H9 (cell line): ENCODE measurements around the gene ZNF354C. TPM values are rescaled to one million over a fixed set of nuclear protein-coding genes. Genes with fewer than 3 reads are reported as not detected.

Experiments used
- DNase-seq: peaks from one replicate; pipeline ENCODE4 v3.0.0-alpha.2; 2017
- H2AFZ ChIP-seq: one replicate; pipeline ENCODE4 v1.6.1; 2013; ENCODE audit warnings: mild to moderate bottlenecking, low read length, control low read depth, moderate library complexity
- H2AK5ac ChIP-seq: 2 replicates; pipeline ENCODE4 v1.6.1; 2013; ENCODE audit warnings: low read length, control low read depth, mixed read lengths; ENCODE audit not compliant: insufficient read length
- H2BK120ac ChIP-seq: one replicate; pipeline ENCODE4 v1.6.1; 2013; ENCODE audit warnings: low read depth, mild to moderate bottlenecking, low read length, control low read depth, inconsistent platforms; ENCODE audit not compliant: poor library complexity, severe bottlenecking
- H2BK12ac ChIP-seq: 2 replicates; pipeline ENCODE4 v1.6.1; 2013; ENCODE audit warnings: low read length, control low read depth, mixed read lengths, low read depth; ENCODE audit not compliant: insufficient read length
- H2BK15ac ChIP-seq: 2 replicates; pipeline ENCODE4 v1.6.1; 2013; ENCODE audit warnings: low read depth, low read length, control low read depth
- H2BK20ac ChIP-seq: one replicate; pipeline ENCODE4 v1.6.1; 2013; ENCODE audit warnings: low read depth, mild to moderate bottlenecking, low read length, control low read depth, inconsistent platforms; ENCODE audit not compliant: poor library complexity, severe bottlenecking
- H2BK5ac ChIP-seq: 2 replicates; pipeline ENCODE4 v1.6.1; 2013; ENCODE audit warnings: low read length, control low read depth, mixed read lengths; ENCODE audit not compliant: insufficient read length
- H3K14ac ChIP-seq: 2 replicates; pipeline ENCODE4 v1.6.1; 2013; ENCODE audit warnings: low read length, control low read depth; ENCODE audit not compliant: insufficient read depth
- H3K18ac ChIP-seq: 2 replicates; pipeline ENCODE4 v1.6.1; 2013; ENCODE audit warnings: low read depth, mild to moderate bottlenecking, mixed read lengths, low read length, control low read depth; ENCODE audit not compliant: insufficient read length
- H3K23ac ChIP-seq: 2 replicates; pipeline ENCODE4 v1.6.1; 2013; ENCODE audit warnings: low read length, control low read depth, mixed read lengths, low read depth; ENCODE audit not compliant: insufficient read length
- H3K23me2 ChIP-seq: 2 replicates; pipeline ENCODE4 v1.6.1; 2013; ENCODE audit warnings: low read depth, mild to moderate bottlenecking, mixed read lengths, low read length, control low read depth; ENCODE audit not compliant: insufficient read length, poor library complexity, severe bottlenecking
- H3K27ac ChIP-seq: 2 replicates; pipeline ENCODE4 v1.5.1; 2013; ENCODE audit warnings: low read length, control low read depth, mixed read lengths, low read depth; ENCODE audit not compliant: insufficient read length
- H3K27me3 ChIP-seq: 2 replicates; pipeline ENCODE4 v1.6.1; 2013; ENCODE audit warnings: low read length, control low read depth, inconsistent platforms; ENCODE audit not compliant: insufficient read depth
- H3K4ac ChIP-seq: 2 replicates; pipeline ENCODE4 v1.6.1; 2013; ENCODE audit warnings: low read depth, mild to moderate bottlenecking, control low read depth, inconsistent platforms, low read length, moderate library complexity
- H3K4me1 ChIP-seq: 2 replicates; pipeline ENCODE4 v1.6.1; 2013; ENCODE audit warnings: low read length, control low read depth, inconsistent platforms; ENCODE audit not compliant: insufficient read depth
- H3K4me2 ChIP-seq: 2 replicates; pipeline ENCODE4 v1.6.1; 2013; ENCODE audit warnings: low read length, control low read depth, mixed read lengths; ENCODE audit not compliant: insufficient read length, insufficient read depth
- H3K56ac ChIP-seq: 2 replicates; pipeline ENCODE4 v1.6.1; 2013; ENCODE audit warnings: low read depth, mild to moderate bottlenecking, mixed read lengths, low read length, control low read depth; ENCODE audit not compliant: insufficient read length
- H3K79me1 ChIP-seq: 2 replicates; pipeline ENCODE4 v1.6.1; 2013; ENCODE audit warnings: low read depth, mild to moderate bottlenecking, moderate library complexity, low read length, control low read depth, inconsistent platforms; ENCODE audit not compliant: insufficient read depth, poor library complexity, severe bottlenecking
- H3K79me2 ChIP-seq: 2 replicates; pipeline ENCODE4 v1.6.1; 2013; ENCODE audit warnings: low read length, control low read depth, inconsistent platforms; ENCODE audit not compliant: insufficient read depth
- H3K9ac ChIP-seq: 2 replicates; pipeline ENCODE4 v1.6.1; 2013; ENCODE audit warnings: low read length, control low read depth, mixed read lengths; ENCODE audit not compliant: insufficient read length; ENCODE audit errors: extremely low read depth
- H3K9me3 ChIP-seq: one replicate; pipeline ENCODE4 v1.6.1; 2013; ENCODE audit warnings: low read depth, low read length, inconsistent platforms; ENCODE audit not compliant: control insufficient read depth
- H3T11ph ChIP-seq: one replicate; pipeline ENCODE4 v1.6.1; 2013; ENCODE audit warnings: mild to moderate bottlenecking, low read length, control low read depth, inconsistent platforms
- H4K20me1 ChIP-seq: one replicate; pipeline ENCODE4 v1.6.1; 2013; ENCODE audit not compliant: control insufficient read depth, insufficient read length, insufficient read depth
- H4K5ac ChIP-seq: 2 replicates; pipeline ENCODE4 v1.6.1; 2013; ENCODE audit warnings: low read depth, mild to moderate bottlenecking, mixed read lengths, low read length, control low read depth; ENCODE audit not compliant: insufficient read length
- H4K8ac ChIP-seq: replicated peaks from 2 replicates; pipeline ENCODE4 v1.6.1; 2013; ENCODE audit warnings: low read length, control low read depth, mixed read lengths, low read depth; ENCODE audit not compliant: insufficient read length
- H4K91ac ChIP-seq: 2 replicates; pipeline ENCODE4 v1.6.1; 2013; ENCODE audit warnings: low read depth, mild to moderate bottlenecking, moderate library complexity, mixed read lengths, low read length, control low read depth; ENCODE audit not compliant: insufficient read length
- H3K27ac Mint-ChIP-seq, 3 experiments: 2 replicates in 2 of 3; 3 replicates in 1 of 3; pipeline ENCODE4 v1.8.0; 2020 to 2021; ENCODE audit warnings: mixed read lengths in 3 of 3, mild to moderate bottlenecking in 1 of 3, moderate library complexity in 1 of 3
- H3K27me3 Mint-ChIP-seq: 2 replicates; pipeline ENCODE4 v1.8.0; 2021; ENCODE audit warnings: low read depth, mild to moderate bottlenecking, moderate library complexity, mixed read lengths
- H3K36me3 Mint-ChIP-seq, 3 experiments: 2 replicates in 2 of 3; 3 replicates in 1 of 3; pipeline ENCODE4 v1.8.0; 2020 to 2021; ENCODE audit warnings: low read depth in 3 of 3, mixed read lengths in 3 of 3; ENCODE audit not compliant: insufficient read depth in 1 of 3
- H3K4me1 Mint-ChIP-seq, 2 experiments: 2 replicates each; pipeline ENCODE4 v1.8.0; 2020; ENCODE audit warnings: mixed read lengths in 2 of 2
- H3K4me3 Mint-ChIP-seq, 2 experiments: 2 replicates in 1 of 2; 3 replicates in 1 of 2; pipeline ENCODE4 v1.8.0; 2020 to 2021; ENCODE audit warnings: mild to moderate bottlenecking in 2 of 2, mixed read lengths in 2 of 2, moderate library complexity in 1 of 2
- H3K9me3 Mint-ChIP-seq, 2 experiments: 2 replicates in 1 of 2; 3 replicates in 1 of 2; pipeline ENCODE4 v1.8.0; 2020; ENCODE audit warnings: mild to moderate bottlenecking in 2 of 2, mixed read lengths in 2 of 2, moderate library complexity in 1 of 2
- CTCF ChIP-seq: fragments of 200-600 bp; sonication (generic); conservative IDR thresholded peaks from 3 replicates; pipeline ENCODE4 v1.8.0; 2021; ENCODE audit warnings: antibody characterized with exemption, mild to moderate bottlenecking
- WGBS: extraction: QIAGEN DNeasy Blood & Tissue Kit; methylation state at CpG from one replicate; pipeline ENCODE4 v1.1.7; 2013; ENCODE audit warnings: missing lambda C conversion rate, low lambda C conversion rate, mixed read lengths; ENCODE audit not compliant: insufficient read length; ENCODE audit errors: extremely low coverage; 5-methylcytosine and 5-hydroxymethylcytosine counted together
- total RNA-seq: library from RNA; stranded (reverse); gene quantifications from 2 replicates; pipeline ENCODE4 v1.2.1, GENCODE V29; 2021

The ZNF354C gene
- total RNA-seq, 1 experiment from 2014 or later: 5.4 TPM

- Histone ChIP-seq H3K9me3 (peaks cover 25% of the 10 kb centered on the region), H3K79me1 (no peaks in the 10 kb centered on the region), H2AFZ (no peak overlapping the region), H2BK15ac (no peak overlapping the region), H2BK120ac (no peak overlapping the region), H3K79me2 (no peaks in the 10 kb centered on the region), H3K4me1 (no peaks in the 10 kb centered on the region), H4K20me1 (no peaks in the 10 kb centered on the region), H3K14ac (no peak overlapping the region; the same call in 1 of the 2 replicates), H4K5ac (no peak overlapping the region), H3K4me2 (peak overlapping the region; percentile 33), H3K4ac (no peak overlapping the region), H3T11ph (no peak overlapping the region), H4K91ac (no peak overlapping the region), H3K23ac (no peak overlapping the region), H3K27me3 (no peaks in the 10 kb centered on the region), H2BK5ac (no peak overlapping the region), H3K27ac (no peak overlapping the region), H3K9ac (no peak overlapping the region), H3K56ac (no peak overlapping the region), H4K8ac (no peak overlapping the region), H2AK5ac (no peak overlapping the region), H3K18ac (no peak overlapping the region), H2BK20ac (no peak overlapping the region), H2BK12ac (no peak overlapping the region), H3K23me2 (peaks cover 6% of the 10 kb centered on the region)
- H3K4me1 Mint-ChIP-seq: no peaks in the 10 kb centered on the region
- peaks cover 75 to 81% of the 10 kb centered on the region in 2 experiments for H3K9me3 Mint-ChIP-seq
- no peak for TF ChIP-seq CTCF
- peak overlapping the region in 1 of 3 experiments; percentile 65; a peak in 1 of 7 replicates for H3K27ac Mint-ChIP-seq
- H3K4me3 Mint-ChIP-seq: peak overlapping the region; percentile 71 to 86
- H3K27me3 Mint-ChIP-seq: peaks cover 29% of the 10 kb centered on the region
- no peak for DNase-seq
- no CpG with 5 or more reads among the region's 19 CpGs for WGBS
- peaks cover 35 to 53% (median 39%) of the 10 kb centered on the region in 3 experiments for H3K36me3 Mint-ChIP-seq
Observed at GRCh38 chr5:179061025-179061424, 852 bp downstream of the ZNF354C start.
